Measurements from ENCODE around the gene GORASP1. TPM values are rescaled to one million over a fixed set of nuclear protein-coding genes. Genes with fewer than 3 reads are reported as not detected.

Gene GORASP1
- total RNA-seq, result 10 to 100 TPM; 11.5 to 11.9 TPM

GRCh38 chr3:39107388-39108199, at the start of gene GORASP1, which contains the start of gene TTC21A:
GORASP1 (minus strand) TSS chr3:39107627; CDS start chr3:39107541, 86 bp downstream.
TTC21A (plus strand) TSS chr3:39107680; CDS start chr3:39107838, 158 bp downstream.
- Mint-ChIP-seq H3K27me3 (no peaks in the 10 kb centered on the region), H3K36me3 (no peaks in the 10 kb centered on the region), H3K4me1 (peaks cover 41% of the 10 kb centered on the region), H3K9me3 (no peaks in the 10 kb centered on the region), H3K4me3 (peak within 1 kb of the TSS; percentile 84), H3K27ac (peak within 1 kb of the TSS; percentile 71)
- peak; percentile 53 for DNase-seq

DNA sequence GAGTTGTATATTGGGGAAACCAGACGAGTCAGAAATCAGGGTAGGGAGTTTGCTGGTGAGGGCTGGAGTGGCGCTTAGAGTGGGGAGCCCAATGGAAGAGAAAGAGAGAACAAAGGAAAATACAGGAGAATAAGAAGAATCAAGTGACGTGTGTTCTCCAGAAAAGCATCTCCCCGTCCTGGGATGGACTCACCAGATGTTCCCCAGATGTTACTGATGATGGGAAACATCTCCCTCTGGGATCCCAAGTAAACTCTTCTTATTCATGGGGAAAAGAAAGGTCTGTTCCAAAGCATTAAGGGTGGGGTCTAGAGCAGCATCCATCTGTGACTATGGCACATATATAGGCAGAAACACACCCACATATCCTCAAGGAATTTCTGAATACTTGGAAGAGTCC, 49.0 kb upstream of the GORASP1 start:
- peaks cover 4% of the 10 kb centered on the region for H3K27me3 Mint-ChIP-seq
- no peak overlapping the region for H3K4me3 Mint-ChIP-seq
- peaks cover 24% of the 10 kb centered on the region for H3K4me1 Mint-ChIP-seq
- DNase-seq, result no peak
- H3K9me3 Mint-ChIP-seq, result no peaks in the 10 kb centered on the region
- peaks cover 13% of the 10 kb centered on the region for H3K36me3 Mint-ChIP-seq
- H3K27ac Mint-ChIP-seq, result no peak overlapping the region

GRCh38 chr3:39154280-39155021, 47.0 kb upstream of the GORASP1 start:
- peaks cover 4% of the 10 kb centered on the region for H3K27me3 Mint-ChIP-seq
- no peak for DNase-seq
- H3K4me1 Mint-ChIP-seq, result peaks cover 43% of the 10 kb centered on the region
- peak overlapping the region; percentile 77 for H3K27ac Mint-ChIP-seq
- H3K9me3 Mint-ChIP-seq, result no peaks in the 10 kb centered on the region
- H3K4me3 Mint-ChIP-seq, result peak overlapping the region; percentile 72
- peaks cover 32% of the 10 kb centered on the region for H3K36me3 Mint-ChIP-seq

DNA sequence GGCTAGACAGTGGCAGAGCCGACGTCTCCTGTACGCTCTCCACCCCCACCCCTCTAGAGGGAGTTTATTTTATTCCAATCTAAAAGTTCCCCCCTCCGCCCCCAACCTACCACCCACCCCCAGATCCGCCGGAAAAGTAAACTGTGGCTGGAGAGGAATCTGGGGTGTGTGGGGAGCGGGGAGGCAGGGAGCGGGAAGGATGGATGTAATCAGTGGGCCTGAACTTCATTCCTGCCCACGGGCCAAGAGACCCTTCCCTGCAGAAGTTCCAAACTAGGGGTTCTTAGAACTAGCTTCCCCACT, 46.5 kb upstream of the GORASP1 start:
- Mint-ChIP-seq H3K27me3 (peaks cover 4% of the 10 kb centered on the region), H3K9me3 (no peaks in the 10 kb centered on the region), H3K27ac (peak overlapping the region; percentile 77), H3K4me1 (peaks cover 48% of the 10 kb centered on the region), H3K4me3 (peak overlapping the region; percentile 72), H3K36me3 (peaks cover 38% of the 10 kb centered on the region)
- DNase-seq, result no peak

- Mint-ChIP-seq H3K36me3 (peaks cover 66% of the 10 kb centered on the region), H3K9me3 (no peaks in the 10 kb centered on the region), H3K4me3 (peak overlapping the region; percentile 95), H3K4me1 (peaks cover 69% of the 10 kb centered on the region), H3K27ac (peak overlapping the region; percentile 98), H3K27me3 (peaks cover under 1% of the 10 kb centered on the region)
- peak; percentile 56 for DNase-seq
Observed at GRCh38 chr3:39150803-39151631, 43.6 kb upstream of the GORASP1 start.

- H3K9me3 Mint-ChIP-seq, result no peaks in the 10 kb centered on the region
- H3K36me3 Mint-ChIP-seq, result peaks cover 69% of the 10 kb centered on the region
- H3K27me3 Mint-ChIP-seq, result no peaks in the 10 kb centered on the region
- peak overlapping the region; percentile 95 for H3K4me3 Mint-ChIP-seq
- no peak for DNase-seq
- H3K27ac Mint-ChIP-seq, result peak overlapping the region; percentile 98
- peaks cover 66% of the 10 kb centered on the region for H3K4me1 Mint-ChIP-seq
Observed at GRCh38 chr3:39150148-39150802, 42.8 kb upstream of the GORASP1 start.

- no peak for DNase-seq
- peaks cover 70% of the 10 kb centered on the region for H3K36me3 Mint-ChIP-seq
- peaks cover 61% of the 10 kb centered on the region for H3K4me1 Mint-ChIP-seq
- peak overlapping the region; percentile 95 for H3K4me3 Mint-ChIP-seq
- peak overlapping the region; percentile 98 for H3K27ac Mint-ChIP-seq
- H3K27me3 Mint-ChIP-seq, result no peaks in the 10 kb centered on the region
- no peaks in the 10 kb centered on the region for H3K9me3 Mint-ChIP-seq
Observed at GRCh38 chr3:39149498-39150147, 42.2 kb upstream of the GORASP1 start.

DNA sequence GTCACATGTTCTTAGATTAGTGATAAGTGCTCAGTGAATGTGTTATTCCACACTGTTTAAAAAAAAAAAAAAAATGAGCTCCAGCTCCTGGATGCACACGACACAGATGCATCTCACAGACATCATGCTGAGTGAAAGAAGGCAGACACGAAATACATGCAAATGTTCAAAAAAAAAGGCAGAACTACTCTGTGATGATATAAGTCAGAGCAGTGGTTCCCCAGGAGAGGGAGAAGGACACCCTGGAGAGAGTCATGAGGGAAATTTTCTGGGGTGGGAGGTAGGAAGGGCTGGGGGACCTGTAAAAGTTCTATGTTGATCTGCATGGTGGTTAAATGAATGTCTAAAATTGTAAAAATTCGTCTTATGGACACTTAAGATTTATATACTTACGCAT, 41.6 kb upstream of the GORASP1 start:
- peak overlapping the region; percentile 98 for H3K27ac Mint-ChIP-seq
- peak overlapping the region; percentile 95 for H3K4me3 Mint-ChIP-seq
- no peaks in the 10 kb centered on the region for H3K9me3 Mint-ChIP-seq
- H3K4me1 Mint-ChIP-seq, result peaks cover 61% of the 10 kb centered on the region
- no peak for DNase-seq
- H3K36me3 Mint-ChIP-seq, result peaks cover 73% of the 10 kb centered on the region
- no peaks in the 10 kb centered on the region for H3K27me3 Mint-ChIP-seq

- DNase-seq, result no peak
- H3K9me3 Mint-ChIP-seq, result no peaks in the 10 kb centered on the region
- H3K36me3 Mint-ChIP-seq, result peaks cover 74% of the 10 kb centered on the region
- H3K4me3 Mint-ChIP-seq, result peak overlapping the region; percentile 95
- H3K4me1 Mint-ChIP-seq, result peaks cover 61% of the 10 kb centered on the region
- H3K27me3 Mint-ChIP-seq, result no peaks in the 10 kb centered on the region
- H3K27ac Mint-ChIP-seq, result peak overlapping the region; percentile 98
Observed at GRCh38 chr3:39148435-39149058, 41.1 kb upstream of the GORASP1 start.

GRCh38 chr3:39147711-39148434, 40.4 kb upstream of the GORASP1 start:
- Mint-ChIP-seq H3K27ac (peak overlapping the region; percentile 98), H3K4me1 (peaks cover 61% of the 10 kb centered on the region), H3K9me3 (no peaks in the 10 kb centered on the region), H3K36me3 (peaks cover 78% of the 10 kb centered on the region), H3K27me3 (no peaks in the 10 kb centered on the region), H3K4me3 (peak overlapping the region; percentile 95)
- DNase-seq, result peak; percentile 44

GRCh38 chr3:39146611-39147591, 39.5 kb upstream of the GORASP1 start:
- no peaks in the 10 kb centered on the region for H3K9me3 Mint-ChIP-seq
- peaks cover 64% of the 10 kb centered on the region for H3K4me1 Mint-ChIP-seq
- no peaks in the 10 kb centered on the region for H3K27me3 Mint-ChIP-seq
- peak overlapping the region; percentile 95 for H3K4me3 Mint-ChIP-seq
- peaks cover 74% of the 10 kb centered on the region for H3K36me3 Mint-ChIP-seq
- DNase-seq, result peak; percentile 75
- H3K27ac Mint-ChIP-seq, result peak overlapping the region; percentile 98

- Mint-ChIP-seq H3K9me3 (no peaks in the 10 kb centered on the region), H3K4me1 (peaks cover 59% of the 10 kb centered on the region), H3K4me3 (no peak overlapping the region), H3K27me3 (no peaks in the 10 kb centered on the region), H3K27ac (peak overlapping the region; percentile 27), H3K36me3 (peaks cover 71% of the 10 kb centered on the region)
- no peak for DNase-seq
Observed at GRCh38 chr3:39146083-39146501, 38.7 kb upstream of the GORASP1 start.

Measured in activated naive CD8-positive, alpha-beta T cell treated with anti-CD3 and anti-CD28 coated beads for 36 hours (primary cell).